Stomach (tissue), 9 donors: ENCODE results near the gene GRIK2. TPM values are rescaled to one million over a fixed set of nuclear protein-coding genes. Genes with fewer than 3 reads are reported as not detected.

Experiments
- DNase-seq, 2 donors: peaks; one replicate each; pipeline versions ENCODE4 v3.0.0 to v3.0.0-alpha.2; 2013 to 2019
- H3K27ac ChIP-seq, 5 donors: fragments of 200-600 bp in 4 of 5; sonication (generic) in 4 of 5; one replicate each; pipeline ENCODE4 v1.5.1; 2013 to 2019; ENCODE audit warnings: mild to moderate bottlenecking in 1 of 5, moderate library complexity in 1 of 5
- H3K27me3 ChIP-seq, 3 donors: fragments of 200-600 bp; sonication (generic); one replicate each; pipeline ENCODE4 v1.5.1; 2017 to 2019; ENCODE audit warnings: mixed run types in 1 of 3
- H3K36me3 ChIP-seq, 4 donors: fragments of 200-600 bp; sonication (generic); 1 replicate in 3 of 4; 2 replicates in 1 of 4; pipeline ENCODE4 v1.5.1; 2016 to 2019
- H3K4me1 ChIP-seq, 4 donors: fragments of 200-600 bp; sonication (generic); one replicate each; pipeline ENCODE4 v1.5.1; 2016 to 2019
- H3K4me3 ChIP-seq, 4 donors: fragments of 200-600 bp; sonication (generic) in 3 of 4; one replicate each; pipeline ENCODE4 v1.5.1; 2016 to 2019; ENCODE audit warnings: mild to moderate bottlenecking in 1 of 4
- H3K9me3 ChIP-seq, 4 donors: fragments of 200-600 bp; sonication (generic); one replicate each; pipeline ENCODE4 v1.5.1; 2016 to 2019
- EP300 ChIP-seq: sonication (generic); formaldehyde crosslinking; IDR thresholded peaks from one replicate; pipeline ENCODE4 v1.6.1; 2017; ENCODE audit warnings: antibody characterized with exemption
- POLR2A ChIP-seq, 4 donors: fragments of 450-650 bp; IDR thresholded peaks; one replicate each; pipeline ENCODE4 v1.6.1; 2016; ENCODE audit warnings: antibody characterized with exemption in 4 of 4, control low read depth in 2 of 4, mild to moderate bottlenecking in 1 of 4, moderate library complexity in 1 of 4
- POLR2AphosphoS5 ChIP-seq, 3 donors: sonication (generic); formaldehyde crosslinking; IDR thresholded peaks; one replicate each; pipeline ENCODE4 v1.6.1; 2016; ENCODE audit warnings: antibody characterized with exemption in 3 of 3
- whole genome bisulfite sequencing, 5 donors: extraction: QIAGEN DNeasy Blood & Tissue Kit in 3 of 5; methylation state at CpG; one replicate each; pipeline versions ENCODE4 v1.1.5 to v1.1.7; 2013 to 2018; 5-methylcytosine and 5-hydroxymethylcytosine counted together
- intact Hi-C: fragments of 100-400 bp; cut with DNase I; formaldehyde crosslinking; loops from one replicate; pipeline ENCODE4 v1.15.1; 2023; ENCODE audit warnings: low total_unique reads
- polyA plus RNA-seq, 3 donors: library from polyadenylated mRNA; stranded (reverse); fragments of 200-250 nt; gene quantifications; one replicate each; pipeline ENCODE4 v1.2.3, GENCODE V29; 2013
- total RNA-seq, 5 donors: library from RNA; depleted of rRNA; stranded (reverse); fragments of >200 nt; gene quantifications; one replicate each; pipeline versions ENCODE4 v1.1.0 to v1.2.3, GENCODE V29; 2014 to 2016
- TF ChIP-seq, protein P1 (sequence below), 7 experiments: fragments of 450-650 bp in 4 of 7; fragments of 200-600 bp in 3 of 7; sonication (generic) in 3 of 7; IDR thresholded peaks; one replicate each; pipeline ENCODE4 v1.5.1; 2016 to 2019; ENCODE audit warnings: antibody characterized with exemption in 7 of 7, control low read depth in 2 of 7, mild to moderate bottlenecking in 1 of 7
- donor health status: healthy with polysubstance abuse.
- donor health status: Bipolar disorder and iron deficiency.
- donor health status: healthy.

GRIK2 gene
- total and polyA plus RNA-seq, 8 donors = 0.06 to 7.7 (median 0.50) TPM; not detected in 3

DNA sequence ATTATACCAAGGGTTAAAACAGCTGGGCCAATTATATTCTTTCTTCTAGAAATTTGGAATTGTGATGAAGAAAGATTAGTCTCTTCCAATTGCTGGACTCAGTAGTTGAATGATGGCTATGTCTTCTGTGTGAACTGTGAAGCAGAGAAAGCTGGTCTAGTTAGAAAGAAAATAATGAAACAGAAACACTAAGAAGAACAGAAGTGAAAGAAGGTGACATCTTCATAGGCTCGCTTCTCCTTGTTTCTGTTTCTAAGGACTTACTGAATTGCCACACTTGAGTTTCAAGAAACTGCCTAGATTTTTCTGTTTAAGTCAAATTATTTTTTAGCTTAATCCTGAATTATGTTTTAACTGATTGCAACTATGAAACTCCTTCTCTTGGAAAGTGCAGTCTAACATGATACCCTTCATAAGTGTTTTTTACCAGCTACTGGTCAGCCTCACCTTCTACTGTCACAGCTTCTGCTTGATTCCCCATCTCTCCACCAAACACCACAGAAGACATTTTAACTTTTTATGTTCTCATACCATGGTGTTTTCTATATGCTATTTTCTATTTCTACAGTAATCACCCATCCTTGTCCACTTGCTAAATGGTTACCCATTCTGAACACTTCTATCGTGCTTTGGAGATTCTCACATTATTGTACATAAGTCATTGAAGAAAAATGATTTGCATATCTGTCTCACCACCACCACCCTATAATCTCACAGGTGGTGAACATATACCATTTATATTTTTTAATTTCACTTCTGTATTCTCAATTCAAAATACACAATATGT lies 268.8 kb downstream of the GRIK2 start:
- WGBS, 5 donors = 90 to 96% (median 94%) methylated on average over 2 of the region's 2 CpGs
- Histone ChIP-seq H3K27me3 (no peaks in the 10 kb centered on the region), H3K4me1 (peaks cover 0 to 30% (median 20%) of the 10 kb centered on the region in 4 donors), H3K4me3 (no peak overlapping the region), H3K36me3 (no peaks in the 10 kb centered on the region), H3K9me3 (peaks cover 0 to 3% (median 0%) of the 10 kb centered on the region in 4 donors), H3K27ac (no peak overlapping the region)
- intact Hi-C loops = no loop called here
- no peak for DNase-seq
- TF ChIP-seq POLR2A (IDR thresholded peaks at IDR 0.05) (no peak), POLR2AphosphoS5 (IDR thresholded peaks at IDR 0.05) (no peak), EP300 (no peak)
- TF ChIP-seq, protein P1, sequence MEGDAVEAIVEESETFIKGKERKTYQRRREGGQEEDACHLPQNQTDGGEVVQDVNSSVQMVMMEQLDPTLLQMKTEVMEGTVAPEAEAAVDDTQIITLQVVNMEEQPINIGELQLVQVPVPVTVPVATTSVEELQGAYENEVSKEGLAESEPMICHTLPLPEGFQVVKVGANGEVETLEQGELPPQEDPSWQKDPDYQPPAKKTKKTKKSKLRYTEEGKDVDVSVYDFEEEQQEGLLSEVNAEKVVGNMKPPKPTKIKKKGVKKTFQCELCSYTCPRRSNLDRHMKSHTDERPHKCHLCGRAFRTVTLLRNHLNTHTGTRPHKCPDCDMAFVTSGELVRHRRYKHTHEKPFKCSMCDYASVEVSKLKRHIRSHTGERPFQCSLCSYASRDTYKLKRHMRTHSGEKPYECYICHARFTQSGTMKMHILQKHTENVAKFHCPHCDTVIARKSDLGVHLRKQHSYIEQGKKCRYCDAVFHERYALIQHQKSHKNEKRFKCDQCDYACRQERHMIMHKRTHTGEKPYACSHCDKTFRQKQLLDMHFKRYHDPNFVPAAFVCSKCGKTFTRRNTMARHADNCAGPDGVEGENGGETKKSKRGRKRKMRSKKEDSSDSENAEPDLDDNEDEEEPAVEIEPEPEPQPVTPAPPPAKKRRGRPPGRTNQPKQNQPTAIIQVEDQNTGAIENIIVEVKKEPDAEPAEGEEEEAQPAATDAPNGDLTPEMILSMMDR (IDR thresholded peaks at IDR 0.05) = no peak

- no peak for DNase-seq
- no peaks in the 10 kb centered on the region for H3K27me3 ChIP-seq
- TF ChIP-seq POLR2AphosphoS5 (IDR thresholded peaks at IDR 0.05) (no peak), EP300 (no peak), POLR2A (IDR thresholded peaks at IDR 0.05) (no peak)
- TF ChIP-seq, protein P1 (IDR thresholded peaks at IDR 0.05) = no peak
- peaks cover 0 to 2% (median 0%) of the 10 kb centered on the region in 4 donors for H3K9me3 ChIP-seq
- H3K36me3 ChIP-seq = no peaks in the 10 kb centered on the region
- peaks cover 0 to 30% (median 20%) of the 10 kb centered on the region in 4 donors for H3K4me1 ChIP-seq
- no peak overlapping the region for H3K4me3 ChIP-seq
- intact Hi-C loops = no loop called here
- H3K27ac ChIP-seq = no peak overlapping the region
- WGBS, 5 donors = 59 to 77% (median 72%) methylated on average over 6 of the region's 6 CpGs
Measured at GRCh38 chr6:101663100-101663499, 269.6 kb downstream of the GRIK2 start.

- WGBS, 5 donors = 13 to 30% (median 23%) methylated on average over 1 of the region's 1 CpG
- no peak overlapping the region for H3K27ac ChIP-seq
- peak in 1 of 3 donors; percentile 25 for TF ChIP-seq POLR2AphosphoS5 (IDR thresholded peaks at IDR 0.05)
- TF ChIP-seq, protein P1 (IDR thresholded peaks at IDR 0.05) = no peak
- TF ChIP-seq EP300 = no peak
- no peak for TF ChIP-seq POLR2A (IDR thresholded peaks at IDR 0.05)
- intact Hi-C loops = no loop called here
- peak in 1 of 2 donors; percentile 54 for DNase-seq
- H3K4me1 ChIP-seq = peaks cover 0 to 30% (median 20%) of the 10 kb centered on the region in 4 donors
- no peaks in the 10 kb centered on the region for H3K9me3 ChIP-seq
- no peaks in the 10 kb centered on the region for H3K36me3 ChIP-seq
- no peak overlapping the region for H3K4me3 ChIP-seq
- no peaks in the 10 kb centered on the region for H3K27me3 ChIP-seq
Measured at GRCh38 chr6:101666256-101666655, 272.7 kb downstream of the GRIK2 start.

DNA sequence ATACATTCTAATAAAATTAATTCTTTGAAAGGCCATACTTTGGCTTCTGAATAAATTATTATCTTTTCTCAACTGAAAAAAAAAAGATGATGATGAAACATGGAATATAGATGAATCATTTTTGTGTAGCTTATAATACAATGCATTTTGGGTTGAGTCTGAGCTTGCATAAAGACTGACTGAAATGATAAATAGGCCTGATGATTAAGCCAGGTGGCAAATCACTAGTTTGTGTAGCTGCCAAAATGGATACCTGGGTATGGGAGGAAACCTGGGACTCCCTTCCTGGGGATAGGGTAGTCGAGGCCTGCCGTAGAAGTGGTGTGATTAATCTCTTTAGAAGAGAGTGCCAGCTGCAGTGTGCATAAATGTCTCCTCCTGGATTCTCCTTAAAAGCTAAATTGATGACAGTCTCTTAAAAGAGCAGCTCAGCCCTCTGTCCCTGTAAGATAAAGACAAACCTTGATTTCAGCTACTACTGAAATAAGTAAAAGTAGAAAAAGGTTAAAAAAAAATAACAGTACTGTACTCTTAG lies 275.1 kb downstream of the GRIK2 start:
- 46 to 78% (median 67%) methylated on average over 2 of the region's 2 CpGs for WGBS, 5 donors
- Histone ChIP-seq H3K9me3 (no peaks in the 10 kb centered on the region), H3K4me1 (peaks cover 0 to 30% (median 20%) of the 10 kb centered on the region in 4 donors), H3K36me3 (no peaks in the 10 kb centered on the region), H3K27me3 (no peaks in the 10 kb centered on the region), H3K27ac (no peak overlapping the region), H3K4me3 (no peak overlapping the region)
- no peak for TF ChIP-seq POLR2A (IDR thresholded peaks at IDR 0.05)
- TF ChIP-seq EP300 = no peak
- no peak for TF ChIP-seq POLR2AphosphoS5 (IDR thresholded peaks at IDR 0.05)
- TF ChIP-seq, protein P1 (IDR thresholded peaks at IDR 0.05) = no peak
- no peak for DNase-seq
- intact Hi-C loops = no loop called here
